Liver (tissue), 3 donors: ENCODE measurements around the gene CDC45.

Source experiments
- FOXA1 ChIP-seq: IDR thresholded peaks from 2 replicates; pipeline ENCODE4 v1.6.1; 2016; ENCODE audit warnings: antibody characterized with exemption
- GABPA ChIP-seq, 2 donors: IDR thresholded peaks in 1 of 2; conservative IDR thresholded peaks in 1 of 2; 2 replicates each; pipeline ENCODE4 v1.6.1; 2016; ENCODE audit warnings: antibody characterized with exemption in 2 of 2, mild to moderate bottlenecking in 1 of 2, moderate library complexity in 1 of 2
- HNF4A ChIP-seq, 2 donors: conservative IDR thresholded peaks; 2 replicates each; pipeline ENCODE4 v1.6.1; 2016; ENCODE audit warnings: antibody characterized with exemption in 2 of 2, mild to moderate bottlenecking in 2 of 2
- JUND ChIP-seq, 2 donors: IDR thresholded peaks; 2 replicates each; pipeline ENCODE4 v1.6.1; 2016; ENCODE audit warnings: antibody characterized with exemption in 2 of 2
- RAD21 ChIP-seq, 2 donors: IDR thresholded peaks; 2 replicates each; pipeline ENCODE4 v1.6.1; 2016; ENCODE audit warnings: antibody characterized with exemption in 2 of 2, mild to moderate bottlenecking in 2 of 2
- REST ChIP-seq: IDR thresholded peaks from 2 replicates; pipeline ENCODE4 v1.6.1; 2016; ENCODE audit warnings: antibody characterized with exemption, mild to moderate bottlenecking
- SP1 ChIP-seq: IDR thresholded peaks from 2 replicates; pipeline ENCODE4 v1.6.1; 2018; ENCODE audit warnings: antibody characterized with exemption, mild to moderate bottlenecking
- TAF1 ChIP-seq: conservative IDR thresholded peaks from 2 replicates; pipeline ENCODE4 v1.6.1; 2016; ENCODE audit warnings: antibody characterized with exemption, mild to moderate bottlenecking
- YY1 ChIP-seq: IDR thresholded peaks from 2 replicates; pipeline ENCODE4 v1.6.1; 2016; ENCODE audit warnings: antibody characterized with exemption, mild to moderate bottlenecking
- TF ChIP-seq, protein P1 (sequence below): IDR thresholded peaks from 2 replicates; pipeline ENCODE4 v1.6.1; 2016; ENCODE audit warnings: antibody characterized with exemption
- TF ChIP-seq, protein P2 (sequence below): fragments of 150-350 bp; IDR thresholded peaks from 2 replicates; pipeline ENCODE4 v1.5.1; 2017; ENCODE audit warnings: improper control_type of control experiment, low read depth, low read length; ENCODE audit not compliant: missing input control
- TF ChIP-seq, protein P3 (sequence below): IDR thresholded peaks from 2 replicates; pipeline ENCODE4 v1.6.1; 2016; ENCODE audit warnings: antibody characterized with exemption
- donor health status: healthy.
- donor health status: healthy.

DNA sequence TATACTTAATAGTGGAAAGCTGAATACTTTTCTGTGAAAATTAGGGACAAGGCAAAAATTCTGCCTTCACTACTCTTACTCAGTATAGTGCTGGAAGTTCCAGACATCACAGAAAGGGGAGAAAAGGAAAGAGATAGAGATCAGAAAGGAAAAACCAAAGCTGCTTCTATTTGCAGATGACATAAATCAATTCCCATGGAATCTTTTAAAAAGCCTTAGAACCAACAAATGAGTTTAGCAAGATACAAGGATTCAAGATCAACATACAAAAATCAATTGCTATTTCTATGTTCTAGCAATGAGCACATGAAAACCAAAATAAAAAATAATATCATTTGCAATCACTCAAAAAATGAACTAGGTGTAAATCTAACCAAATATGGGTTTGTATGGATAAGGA lies 60.7 kb downstream of the CDC45 start:
- TF ChIP-seq, protein P1, sequence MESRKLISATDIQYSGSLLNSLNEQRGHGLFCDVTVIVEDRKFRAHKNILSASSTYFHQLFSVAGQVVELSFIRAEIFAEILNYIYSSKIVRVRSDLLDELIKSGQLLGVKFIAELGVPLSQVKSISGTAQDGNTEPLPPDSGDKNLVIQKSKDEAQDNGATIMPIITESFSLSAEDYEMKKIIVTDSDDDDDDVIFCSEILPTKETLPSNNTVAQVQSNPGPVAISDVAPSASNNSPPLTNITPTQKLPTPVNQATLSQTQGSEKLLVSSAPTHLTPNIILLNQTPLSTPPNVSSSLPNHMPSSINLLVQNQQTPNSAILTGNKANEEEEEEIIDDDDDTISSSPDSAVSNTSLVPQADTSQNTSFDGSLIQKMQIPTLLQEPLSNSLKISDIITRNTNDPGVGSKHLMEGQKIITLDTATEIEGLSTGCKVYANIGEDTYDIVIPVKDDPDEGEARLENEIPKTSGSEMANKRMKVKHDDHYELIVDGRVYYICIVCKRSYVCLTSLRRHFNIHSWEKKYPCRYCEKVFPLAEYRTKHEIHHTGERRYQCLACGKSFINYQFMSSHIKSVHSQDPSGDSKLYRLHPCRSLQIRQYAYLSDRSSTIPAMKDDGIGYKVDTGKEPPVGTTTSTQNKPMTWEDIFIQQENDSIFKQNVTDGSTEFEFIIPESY: no peak
- TF ChIP-seq, protein P2, sequence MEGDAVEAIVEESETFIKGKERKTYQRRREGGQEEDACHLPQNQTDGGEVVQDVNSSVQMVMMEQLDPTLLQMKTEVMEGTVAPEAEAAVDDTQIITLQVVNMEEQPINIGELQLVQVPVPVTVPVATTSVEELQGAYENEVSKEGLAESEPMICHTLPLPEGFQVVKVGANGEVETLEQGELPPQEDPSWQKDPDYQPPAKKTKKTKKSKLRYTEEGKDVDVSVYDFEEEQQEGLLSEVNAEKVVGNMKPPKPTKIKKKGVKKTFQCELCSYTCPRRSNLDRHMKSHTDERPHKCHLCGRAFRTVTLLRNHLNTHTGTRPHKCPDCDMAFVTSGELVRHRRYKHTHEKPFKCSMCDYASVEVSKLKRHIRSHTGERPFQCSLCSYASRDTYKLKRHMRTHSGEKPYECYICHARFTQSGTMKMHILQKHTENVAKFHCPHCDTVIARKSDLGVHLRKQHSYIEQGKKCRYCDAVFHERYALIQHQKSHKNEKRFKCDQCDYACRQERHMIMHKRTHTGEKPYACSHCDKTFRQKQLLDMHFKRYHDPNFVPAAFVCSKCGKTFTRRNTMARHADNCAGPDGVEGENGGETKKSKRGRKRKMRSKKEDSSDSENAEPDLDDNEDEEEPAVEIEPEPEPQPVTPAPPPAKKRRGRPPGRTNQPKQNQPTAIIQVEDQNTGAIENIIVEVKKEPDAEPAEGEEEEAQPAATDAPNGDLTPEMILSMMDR: no peak
- TF ChIP-seq SP1 (no peak), TAF1 (no peak), FOXA1 (no peak), YY1 (no peak), RAD21 (IDR thresholded peaks at IDR 0.05) (no peak), REST (no peak), JUND (IDR thresholded peaks at IDR 0.05) (no peak), GABPA (IDR thresholded peaks at IDR 0.05 in 1 of 2, conservative IDR thresholded peaks at IDR 0.05 in 1 of 2) (no peak), HNF4A (conservative IDR thresholded peaks at IDR 0.05) (no peak)
- TF ChIP-seq, protein P3, sequence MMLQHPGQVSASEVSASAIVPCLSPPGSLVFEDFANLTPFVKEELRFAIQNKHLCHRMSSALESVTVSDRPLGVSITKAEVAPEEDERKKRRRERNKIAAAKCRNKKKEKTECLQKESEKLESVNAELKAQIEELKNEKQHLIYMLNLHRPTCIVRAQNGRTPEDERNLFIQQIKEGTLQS: no peak
